Progenitor cell of endocrine pancreas (in vitro differentiated cells): ENCODE data around the gene TTC13. TPM values are rescaled to one million over a fixed set of nuclear protein-coding genes. Genes with fewer than 3 reads are reported as not detected.

Source experiments
- DNase-seq: peaks from one replicate; pipeline ENCODE4 v3.0.0; 2021; ENCODE audit warnings: low spot score; ENCODE audit not compliant: unreplicated experiment
- H3K27ac Mint-ChIP-seq: 2 replicates; pipeline ENCODE4 v1.8.0; 2021; ENCODE audit warnings: mild to moderate bottlenecking, moderate library complexity, mixed read lengths
- H3K27me3 Mint-ChIP-seq: 2 replicates; pipeline ENCODE4 v1.8.0; 2021; ENCODE audit warnings: mixed read lengths
- H3K36me3 Mint-ChIP-seq: 2 replicates; pipeline ENCODE4 v1.8.0; 2022; ENCODE audit warnings: mixed read lengths; ENCODE audit not compliant: insufficient read depth
- H3K4me1 Mint-ChIP-seq: 2 replicates; pipeline ENCODE4 v1.8.0; 2021; ENCODE audit warnings: low read depth, mixed read lengths
- H3K4me3 Mint-ChIP-seq: 2 replicates; pipeline ENCODE4 v1.8.0; 2021; ENCODE audit warnings: low read depth, mild to moderate bottlenecking, moderate library complexity, mixed read lengths
- H3K9me3 Mint-ChIP-seq: 2 replicates; pipeline ENCODE4 v1.8.0; 2021; ENCODE audit warnings: low read depth, mixed read lengths
- CTCF ChIP-seq: fragments of 200-600 bp; sonication (generic); IDR thresholded peaks from one replicate; pipeline ENCODE4 v1.5.0; 2021; ENCODE audit warnings: antibody characterized with exemption, mild to moderate bottlenecking; ENCODE audit not compliant: unreplicated experiment
- total RNA-seq: library from RNA; stranded (reverse); gene quantifications from 2 replicates; pipeline ENCODE4 v1.2.1, GENCODE V29; 2021

TTC13 gene
- total RNA-seq, 1 donor from 2014 or later = 22.3 TPM

- no peak for DNase-seq
- TF ChIP-seq CTCF = no peak
- Mint-ChIP-seq H3K36me3 (peaks cover 12% of the 10 kb centered on the region), H3K9me3 (no peaks in the 10 kb centered on the region), H3K27me3 (no peaks in the 10 kb centered on the region), H3K27ac (peak overlapping the region; percentile 34), H3K4me1 (peaks cover 27% of the 10 kb centered on the region), H3K4me3 (peak overlapping the region; percentile 1)
These were observed 39.7 kb downstream of the TTC13 start for GRCh38 chr1:230938924-230939368.

GRCh38 chr1:230937371-230937770 lies 41.3 kb downstream of the TTC13 start:
- Mint-ChIP-seq H3K9me3 (no peaks in the 10 kb centered on the region), H3K27ac (no peak overlapping the region), H3K27me3 (no peaks in the 10 kb centered on the region), H3K4me1 (peaks cover 27% of the 10 kb centered on the region), H3K36me3 (peaks cover 14% of the 10 kb centered on the region), H3K4me3 (no peak overlapping the region)
- DNase-seq = no peak
- TF ChIP-seq CTCF = no peak

- Mint-ChIP-seq H3K36me3 (peaks cover 12% of the 10 kb centered on the region), H3K27ac (no peak overlapping the region), H3K9me3 (no peaks in the 10 kb centered on the region), H3K27me3 (no peaks in the 10 kb centered on the region), H3K4me3 (no peak overlapping the region), H3K4me1 (peaks cover 27% of the 10 kb centered on the region)
- no peak for TF ChIP-seq CTCF
- no peak for DNase-seq
These were observed 42.2 kb downstream of the TTC13 start for GRCh38 chr1:230936475-230936874.

- Mint-ChIP-seq H3K9me3 (no peaks in the 10 kb centered on the region), H3K36me3 (peaks cover 13% of the 10 kb centered on the region), H3K4me3 (no peak overlapping the region), H3K27ac (peak overlapping the region; percentile 66), H3K4me1 (peaks cover 27% of the 10 kb centered on the region), H3K27me3 (no peaks in the 10 kb centered on the region)
- no peak for TF ChIP-seq CTCF
- DNase-seq = no peak
These were observed 42.8 kb downstream of the TTC13 start for GRCh38 chr1:230935852-230936251.

GRCh38 chr1:230930986-230931385 lies 47.7 kb downstream of the TTC13 start:
- H3K4me1 Mint-ChIP-seq = no peaks in the 10 kb centered on the region
- H3K36me3 Mint-ChIP-seq = peaks cover 26% of the 10 kb centered on the region
- TF ChIP-seq CTCF = no peak
- H3K27ac Mint-ChIP-seq = no peak overlapping the region
- H3K4me3 Mint-ChIP-seq = no peak overlapping the region
- no peak for DNase-seq
- H3K27me3 Mint-ChIP-seq = no peaks in the 10 kb centered on the region
- no peaks in the 10 kb centered on the region for H3K9me3 Mint-ChIP-seq
